GM12875 (cell line): ENCODE results near the gene ZNF304.

ENCODE experiments used
- H3K4me3 ChIP-seq: one replicate; pipeline ENCODE4 v1.5.1; 2011; ENCODE audit warnings: low read depth, low read length, control low read depth
- TF ChIP-seq, protein P1 (sequence below): IDR thresholded peaks from 2 replicates; pipeline ENCODE4 v1.5.1; 2011; ENCODE audit warnings: low read depth, mild to moderate bottlenecking, control low read depth, inconsistent platforms, low read length, moderate library complexity, borderline replicate concordance; ENCODE audit not compliant: insufficient read depth

ZNF304 gene

DNA sequence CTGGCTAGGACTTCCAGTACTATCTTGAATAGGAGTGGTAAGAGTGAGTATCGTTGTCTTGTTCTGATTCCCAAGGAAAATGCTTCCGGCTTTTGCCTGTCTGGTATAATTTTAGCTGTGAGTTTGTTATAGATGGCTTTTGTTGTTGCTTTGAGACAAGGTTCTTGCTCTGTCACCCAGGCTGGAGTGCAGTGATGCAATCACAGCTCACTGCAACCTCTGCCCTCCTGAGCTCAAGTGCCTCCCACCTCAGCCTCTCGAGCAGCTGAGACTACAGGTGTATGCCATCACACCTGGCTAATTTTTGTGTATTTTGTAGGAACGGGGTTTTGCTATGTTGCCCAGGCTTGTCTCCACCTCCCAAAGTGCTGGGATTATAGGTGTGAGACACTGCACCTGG is 36.9 kb upstream of the ZNF304 start:
- TF ChIP-seq, protein P1, sequence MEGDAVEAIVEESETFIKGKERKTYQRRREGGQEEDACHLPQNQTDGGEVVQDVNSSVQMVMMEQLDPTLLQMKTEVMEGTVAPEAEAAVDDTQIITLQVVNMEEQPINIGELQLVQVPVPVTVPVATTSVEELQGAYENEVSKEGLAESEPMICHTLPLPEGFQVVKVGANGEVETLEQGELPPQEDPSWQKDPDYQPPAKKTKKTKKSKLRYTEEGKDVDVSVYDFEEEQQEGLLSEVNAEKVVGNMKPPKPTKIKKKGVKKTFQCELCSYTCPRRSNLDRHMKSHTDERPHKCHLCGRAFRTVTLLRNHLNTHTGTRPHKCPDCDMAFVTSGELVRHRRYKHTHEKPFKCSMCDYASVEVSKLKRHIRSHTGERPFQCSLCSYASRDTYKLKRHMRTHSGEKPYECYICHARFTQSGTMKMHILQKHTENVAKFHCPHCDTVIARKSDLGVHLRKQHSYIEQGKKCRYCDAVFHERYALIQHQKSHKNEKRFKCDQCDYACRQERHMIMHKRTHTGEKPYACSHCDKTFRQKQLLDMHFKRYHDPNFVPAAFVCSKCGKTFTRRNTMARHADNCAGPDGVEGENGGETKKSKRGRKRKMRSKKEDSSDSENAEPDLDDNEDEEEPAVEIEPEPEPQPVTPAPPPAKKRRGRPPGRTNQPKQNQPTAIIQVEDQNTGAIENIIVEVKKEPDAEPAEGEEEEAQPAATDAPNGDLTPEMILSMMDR = no peak
- H3K4me3 ChIP-seq = no peak overlapping the region

GRCh38 chr19:57317503-57317902 is 33.6 kb upstream of the ZNF304 start:
- H3K4me3 ChIP-seq = no peak overlapping the region

DNA sequence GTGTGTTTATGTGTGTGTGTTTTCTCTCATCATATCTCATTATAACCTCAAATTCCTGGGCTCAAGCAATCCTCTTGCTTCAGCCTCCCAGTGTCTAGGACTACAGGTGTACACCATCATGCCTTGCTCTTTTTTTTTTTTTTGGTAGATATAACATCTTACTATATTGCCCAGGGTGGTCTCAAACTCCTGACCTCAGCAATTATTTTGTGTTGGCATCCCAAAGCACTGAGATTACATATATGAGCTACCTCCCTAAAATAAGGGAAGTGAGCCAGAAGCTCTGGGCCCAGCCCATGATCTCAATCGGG is 31.2 kb upstream of the ZNF304 start:
- TF ChIP-seq, protein P1 = no peak
- peak overlapping the region; percentile 86 for H3K4me3 ChIP-seq

More at GRCh38 chr19:57317503-57317902, 33.6 kb upstream of the ZNF304 start:
- TF ChIP-seq, protein P1 = no peak

DNA sequence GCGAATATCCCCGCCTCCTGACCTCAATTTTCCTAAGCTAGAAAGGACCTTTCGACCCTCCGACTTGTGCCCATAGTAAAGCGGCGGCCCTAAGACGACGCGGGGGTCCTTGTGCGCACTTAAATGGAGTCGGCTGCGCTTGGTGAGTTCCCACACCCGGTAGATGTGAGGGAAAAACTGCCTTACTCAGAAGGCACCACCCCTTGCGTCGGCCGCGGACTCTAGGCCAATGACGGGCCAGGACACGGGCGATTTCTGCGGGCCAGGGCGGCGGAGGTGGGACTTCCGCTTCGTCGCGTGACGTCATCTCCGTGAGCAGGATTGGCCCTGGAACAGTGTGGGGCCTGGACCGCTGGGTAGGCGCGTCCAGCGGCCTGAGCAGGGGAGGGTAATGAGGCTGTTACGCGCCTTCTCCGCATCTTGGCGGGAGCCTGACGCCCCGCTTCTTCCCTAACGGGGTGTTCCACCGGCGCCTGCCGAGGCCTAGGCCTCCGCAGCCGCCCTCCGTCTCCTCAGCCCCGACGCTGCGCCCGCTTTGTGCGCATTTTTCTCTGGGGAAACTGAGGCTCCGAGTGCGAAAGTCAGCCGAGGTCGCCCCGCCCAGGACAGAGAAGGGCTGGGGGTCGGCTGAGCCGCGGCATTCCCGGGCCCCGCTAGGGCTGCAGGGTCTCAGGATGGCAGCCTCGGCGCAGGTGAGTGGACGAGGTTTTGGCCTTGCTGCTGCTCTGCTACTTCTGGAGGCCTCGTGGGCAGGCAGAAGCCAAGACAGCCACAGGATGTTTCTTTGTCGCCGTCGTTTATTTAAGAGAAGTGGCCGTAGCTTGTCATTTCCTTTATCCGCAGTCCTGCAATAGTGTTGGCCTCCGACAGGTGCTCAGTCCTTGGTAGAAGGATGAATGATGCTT is 30.6 kb upstream of the ZNF304 start, which contains the start of gene ZNF543:
Gene ZNF543, plus strand, starts transcription at position 293 of the 905 bp plus-strand sequence. Its CDS starts 382 bp downstream, at position 675.
- TF ChIP-seq, protein P1 = 0 out of 2 replicates have a peak, but pooled peaks have one; percentile 17

GRCh38 chr19:57321116-57321515 is 30.0 kb upstream of the ZNF304 start:
- TF ChIP-seq, protein P1 = no peak
- H3K4me3 ChIP-seq = peak overlapping the region; percentile 86

More for the DNA sequence above, 30.6 kb upstream of the ZNF304 start, which contains the start of gene ZNF543:
- peak within 1 kb of the TSS; percentile 86 for H3K4me3 ChIP-seq

- H3K4me3 ChIP-seq = peak overlapping the region; percentile 15
- TF ChIP-seq, protein P1 = no peak
These were observed 29.3 kb upstream of the ZNF304 start for GRCh38 chr19:57321751-57322150.

DNA sequence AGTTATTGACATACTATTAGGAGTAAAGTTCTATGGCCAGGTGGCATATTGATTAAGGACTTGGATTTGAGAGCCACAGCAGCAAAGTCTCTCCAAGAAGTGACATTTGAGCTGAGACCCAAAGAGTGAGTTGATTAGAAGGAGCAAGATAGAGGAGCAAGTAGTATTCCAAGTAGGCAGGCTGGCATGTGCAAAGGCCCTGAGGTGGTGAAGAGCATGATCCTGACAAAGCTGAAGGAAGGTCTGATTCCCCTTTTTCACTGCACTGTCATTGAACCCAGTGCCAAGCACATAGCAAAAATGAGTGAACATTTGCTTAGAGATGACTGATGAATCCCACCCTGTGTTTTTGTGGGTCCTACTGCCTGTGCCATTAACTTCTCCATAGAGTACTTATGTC is 26.1 kb upstream of the ZNF304 start:
- TF ChIP-seq, protein P1 = no peak
- H3K4me3 ChIP-seq = no peak overlapping the region
